DMS153 treated with DMSO at 0.1 percent for 48 hours (cell line): ENCODE data around the gene USP53.
"Not testable (repeated sequence)": the region's sequence is repeated elsewhere in the genome, so short reads cannot be mapped to it uniquely, and the experiment has no call there.

Source experiments
- DNase-seq: peaks from one replicate; lab custom pipeline; 2025; ENCODE audit not compliant: unreplicated experiment; lab: John Stamatoyannopoulos, UW

USP53 gene

DNA sequence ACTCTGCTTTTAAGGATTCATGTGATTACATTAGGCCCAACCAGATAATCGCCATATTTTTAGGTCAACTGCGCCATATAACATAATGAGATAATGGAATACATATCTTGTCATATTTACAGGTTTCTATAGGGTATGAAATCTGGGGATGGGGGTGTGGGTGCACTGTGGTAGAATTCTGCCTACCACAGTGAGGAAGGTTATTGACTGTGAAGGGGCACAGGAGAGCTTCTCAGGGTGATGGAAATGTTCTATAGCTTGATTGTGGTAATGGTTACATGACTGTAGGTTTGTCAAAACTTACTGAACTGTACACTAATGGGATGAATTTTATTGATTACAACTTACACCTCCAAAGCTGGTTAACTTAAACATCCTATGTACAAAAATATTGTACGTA, 15.9 kb downstream of the USP53 start:
- no peak for DNase-seq

DNA sequence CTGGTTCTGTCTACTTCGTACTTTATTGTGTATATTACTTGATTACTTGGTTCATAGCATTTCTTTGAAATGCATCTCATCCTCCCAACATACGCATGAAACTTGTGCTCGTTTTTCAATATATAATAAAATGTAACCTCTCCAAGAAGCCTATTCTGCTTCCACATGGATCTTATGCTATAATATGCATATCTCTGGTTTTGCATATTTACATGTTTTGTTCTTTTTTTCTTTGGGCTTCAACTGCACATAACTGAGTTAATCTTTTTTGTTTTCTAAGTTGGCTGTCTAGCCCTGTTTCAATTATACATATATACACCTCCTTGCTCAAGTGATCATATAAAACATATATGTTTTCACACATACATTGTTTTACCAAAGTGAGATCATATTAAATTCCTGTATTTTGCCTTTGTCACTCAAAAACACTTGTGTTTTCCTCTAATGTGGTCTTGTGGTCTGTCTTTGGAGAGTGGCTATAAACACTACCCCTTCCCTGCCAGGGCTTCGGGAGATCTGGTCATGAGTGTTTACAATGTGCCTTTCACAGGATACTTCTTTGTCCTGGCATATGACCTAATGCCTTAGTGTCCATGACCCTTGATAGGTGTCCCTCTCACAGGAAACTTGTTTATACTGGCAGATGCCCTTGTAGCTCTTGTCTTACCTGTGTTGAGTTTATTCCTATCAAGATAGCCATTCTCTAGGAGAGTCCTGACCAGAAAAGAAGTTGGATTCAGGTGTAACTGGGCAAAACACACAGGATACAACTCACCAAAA, 17.6 kb downstream of the USP53 start:
- DNase-seq, result no peak

DNA sequence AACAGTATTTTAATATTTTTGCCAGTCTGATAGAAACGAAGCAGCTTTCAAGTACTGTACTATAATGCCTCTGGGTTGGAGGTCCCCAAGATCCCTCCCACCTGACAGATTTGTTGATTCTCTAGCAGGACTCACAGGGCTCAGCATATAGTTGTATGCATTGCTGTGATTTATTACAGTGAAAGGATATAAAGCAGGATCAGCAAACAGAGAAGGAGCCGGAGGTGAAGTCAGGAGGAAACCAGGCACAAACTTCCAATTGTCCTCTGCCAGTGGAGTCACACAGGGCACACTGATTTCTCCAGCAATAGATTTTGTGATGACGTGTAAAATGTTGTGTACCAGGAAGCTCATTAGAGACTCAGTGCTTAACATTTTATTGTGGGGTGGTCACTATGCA, 19.0 kb downstream of the USP53 start:
- no peak for DNase-seq

DNA sequence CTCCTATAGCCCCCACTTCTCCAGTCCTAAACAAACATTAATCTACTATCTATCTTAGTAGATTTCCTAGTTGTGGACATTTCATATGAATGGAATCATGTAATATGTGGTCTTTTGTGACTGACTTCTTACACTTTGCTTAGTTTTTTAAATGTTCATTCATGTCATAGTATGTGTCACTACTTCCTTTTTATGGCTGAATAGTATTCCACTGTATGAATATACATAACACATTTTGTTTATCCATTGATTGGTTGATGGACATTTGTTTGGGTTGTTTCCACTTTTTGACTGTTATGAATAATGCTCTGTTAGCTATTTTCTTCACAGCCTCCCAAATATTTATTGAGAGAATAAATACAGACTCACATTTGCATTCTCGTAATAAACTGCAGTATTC, 19.8 kb downstream of the USP53 start:
- no peak for DNase-seq

DNA sequence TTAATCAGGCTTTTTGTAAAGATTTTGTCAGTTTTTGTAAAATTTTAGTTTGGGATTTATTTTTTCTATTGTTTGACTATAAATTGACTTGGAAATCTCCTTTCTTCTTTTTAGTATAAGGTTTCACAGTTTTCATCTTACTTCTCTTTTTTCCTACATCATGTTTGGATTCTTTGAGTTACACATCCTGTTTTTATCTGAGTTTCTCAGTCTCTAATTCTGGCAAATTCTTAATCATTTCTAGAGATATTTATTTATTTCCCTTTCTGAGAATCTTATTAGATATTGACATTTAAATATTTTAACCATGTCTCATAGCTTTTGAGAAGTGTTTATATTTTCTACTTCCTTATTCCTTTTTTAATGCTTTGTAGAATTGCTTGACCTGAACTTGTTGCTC, 20.7 kb downstream of the USP53 start:
- no peak for DNase-seq

DNA sequence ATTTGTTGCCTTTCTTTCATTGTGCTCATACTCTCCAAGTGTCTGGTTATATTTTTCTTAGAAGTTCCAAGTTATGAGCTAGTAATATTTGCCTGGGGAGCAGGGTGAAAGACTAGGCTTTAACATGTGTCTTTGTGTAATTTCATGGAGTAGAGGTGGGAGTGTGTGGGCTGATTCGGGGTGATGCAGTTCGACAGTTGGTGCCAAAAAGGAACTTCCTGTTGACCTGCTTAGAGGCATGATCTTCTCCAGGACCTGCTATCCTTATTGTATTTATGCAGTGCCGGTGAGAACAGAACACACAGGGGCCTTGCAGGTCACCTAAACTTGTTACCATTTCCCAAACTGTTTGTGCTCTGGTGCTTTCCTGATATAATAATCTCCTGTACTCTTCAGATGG, 21.2 kb downstream of the USP53 start:
- no peak for DNase-seq

DNA sequence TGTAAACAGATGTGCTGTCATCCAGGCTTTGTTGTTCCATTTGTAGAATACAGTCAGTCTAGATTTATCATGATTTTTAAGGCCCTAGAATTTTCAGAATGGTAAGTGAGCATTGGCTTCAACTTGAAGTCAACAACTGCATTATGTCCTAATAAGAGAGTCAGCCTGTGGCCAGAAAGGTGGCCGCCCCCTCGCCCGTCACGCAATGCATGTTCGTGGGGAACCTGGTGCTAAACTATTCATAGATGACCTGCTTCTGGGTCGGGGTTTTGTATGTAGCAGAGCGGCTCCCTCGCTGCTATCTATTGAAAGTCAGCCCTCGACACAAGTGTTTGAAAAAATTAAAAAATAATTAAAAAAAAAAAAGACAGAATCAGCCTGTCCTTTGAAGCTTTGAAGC, 24.7 kb downstream of the USP53 start:
- DNase-seq, result no peak

DNA sequence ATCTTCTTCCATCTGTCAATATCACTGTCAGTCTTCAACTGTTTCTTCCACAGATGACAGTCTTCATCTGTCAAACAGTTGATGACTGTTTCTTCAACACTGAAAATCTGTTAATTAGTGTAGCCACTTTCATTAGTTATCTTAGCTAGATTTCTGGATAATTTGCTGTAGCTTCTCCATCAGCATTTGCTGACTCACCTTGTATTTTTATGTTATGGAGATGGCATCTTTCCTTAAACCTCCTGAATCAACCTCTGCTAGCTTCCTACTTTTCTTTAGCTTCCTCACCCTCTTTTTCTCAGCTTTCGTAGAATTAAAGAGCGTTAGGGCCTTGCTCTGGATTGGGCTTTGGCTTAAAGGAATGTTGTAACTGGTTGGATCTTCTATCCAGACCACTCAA, 25.1 kb downstream of the USP53 start:
- DNase-seq, result no peak

DNA sequence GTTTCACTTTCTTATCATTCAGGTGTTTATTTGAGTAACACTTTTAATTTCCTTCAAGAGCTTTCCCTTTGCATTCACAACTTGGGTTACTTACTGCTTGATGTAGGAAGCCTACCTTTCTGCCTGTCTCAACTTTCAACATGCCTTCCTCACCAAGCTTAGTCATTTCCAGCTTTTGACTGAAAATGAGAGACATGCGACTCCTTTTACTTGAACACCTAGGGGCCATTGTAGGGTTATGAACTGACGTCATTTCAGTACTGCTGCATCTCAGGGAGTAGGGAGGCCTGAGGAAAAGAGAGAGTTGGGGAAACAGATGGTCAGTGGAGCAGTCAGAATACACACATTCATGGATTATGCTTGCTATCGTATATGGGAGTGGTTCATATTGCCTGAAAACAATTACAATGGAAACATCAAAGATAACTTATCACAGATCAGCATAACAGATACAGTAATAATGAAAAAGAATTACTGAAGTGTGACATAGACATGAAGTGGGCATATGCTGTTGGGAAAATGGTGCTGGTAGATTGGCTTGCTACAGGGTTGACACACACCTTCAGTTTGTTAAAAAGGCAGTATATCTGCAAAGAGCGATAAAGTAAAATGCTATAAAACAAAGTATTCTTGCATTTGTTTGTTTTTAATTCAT, 25.7 kb downstream of the USP53 start:
- DNase-seq, result no peak

DNA sequence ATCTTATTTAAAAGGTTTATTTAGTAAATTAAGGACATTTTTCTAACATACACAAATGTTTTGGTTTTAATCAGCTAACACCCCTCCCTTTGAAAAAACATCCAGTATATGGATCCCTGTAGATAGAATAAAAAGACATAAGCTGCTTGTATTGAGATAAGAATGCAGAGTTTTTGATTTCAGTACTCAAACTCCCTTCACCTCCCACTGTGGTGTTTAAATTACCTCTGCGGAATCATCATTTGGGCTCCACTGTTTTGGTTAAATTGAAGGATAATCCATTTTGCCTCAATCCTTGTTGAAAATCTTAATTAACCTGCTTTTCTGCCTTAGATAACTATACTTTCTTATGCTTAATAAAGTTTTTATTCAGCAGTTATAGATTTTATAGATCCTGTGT, 27.6 kb downstream of the USP53 start:
- no peak for DNase-seq

DNA sequence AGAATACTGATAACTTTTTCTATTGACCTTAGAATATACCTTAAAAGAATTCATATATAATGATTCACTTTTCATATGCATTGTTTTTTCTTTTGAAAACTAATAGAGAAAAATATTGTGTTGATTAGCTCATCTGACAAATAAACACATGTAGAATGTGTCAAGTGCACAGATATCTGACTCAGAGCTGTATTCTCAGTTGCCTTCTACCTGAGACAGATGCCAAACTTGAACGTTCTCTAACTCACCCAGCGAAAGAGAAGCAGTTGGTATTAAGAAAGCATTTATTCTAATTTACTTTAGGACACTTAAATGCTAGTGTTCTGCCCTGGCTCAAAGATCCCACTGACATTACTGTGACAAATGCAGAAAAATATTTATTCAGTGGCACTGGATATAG, 28.1 kb downstream of the USP53 start:
- DNase-seq, result no peak

DNA sequence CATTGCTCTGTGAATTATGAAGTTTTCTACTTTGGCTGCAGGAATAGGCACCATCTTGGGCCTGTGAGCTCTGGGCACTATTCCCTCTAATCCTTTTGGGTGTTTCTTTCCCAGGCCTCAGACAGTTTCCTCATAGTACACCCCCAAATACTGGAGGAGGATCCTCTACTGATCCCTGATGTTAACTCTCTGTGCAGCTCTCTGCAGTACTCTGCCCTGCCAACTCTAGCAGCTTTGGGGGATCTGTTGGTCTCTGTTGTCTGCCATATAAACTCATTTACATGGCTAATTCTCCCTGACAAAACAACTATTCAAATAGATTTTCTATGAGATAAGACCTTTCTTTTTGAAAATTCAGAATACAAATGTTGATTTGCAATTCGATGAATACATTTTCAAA, 29.9 kb downstream of the USP53 start:
- DNase-seq, result no peak

DNA sequence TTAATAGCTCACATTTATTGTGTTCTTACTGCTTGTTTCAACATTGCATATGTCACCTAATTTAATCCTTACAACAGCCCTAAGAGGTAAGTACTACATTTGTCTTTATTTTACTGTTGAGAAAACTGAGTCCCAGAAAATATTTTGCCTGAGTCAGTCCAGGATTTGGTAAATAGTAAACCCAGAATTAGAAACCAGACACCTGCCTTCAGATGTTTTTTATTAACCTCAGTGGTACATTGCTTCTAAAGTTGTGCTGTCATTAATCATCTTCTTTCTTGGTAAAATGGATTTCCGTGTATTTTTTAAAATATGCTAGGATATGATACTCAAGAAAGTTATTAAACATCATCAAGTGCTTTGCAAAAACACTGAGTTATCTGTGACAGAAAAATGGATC, 31.4 kb downstream of the USP53 start:
- DNase-seq, result no peak

DNA sequence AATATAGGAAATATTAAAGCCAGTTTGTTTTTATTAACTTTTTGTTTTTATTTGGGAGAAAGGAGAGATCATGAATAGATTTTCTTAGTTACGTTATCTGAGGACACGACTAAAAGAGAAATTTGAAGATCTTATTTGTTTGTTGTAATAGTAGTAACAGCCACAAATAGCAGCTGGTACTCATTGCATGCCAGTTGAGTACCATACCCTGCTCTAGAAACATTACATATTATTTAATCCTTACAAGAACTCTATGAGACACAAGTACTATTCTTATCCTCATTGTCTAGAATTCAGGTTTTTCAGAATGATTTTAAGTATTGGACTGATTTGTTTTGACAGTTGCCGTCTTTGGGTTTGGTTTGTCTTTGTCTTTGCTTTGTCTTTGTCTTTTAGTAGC, 31.8 kb downstream of the USP53 start:
- DNase-seq, result no peak

DNA sequence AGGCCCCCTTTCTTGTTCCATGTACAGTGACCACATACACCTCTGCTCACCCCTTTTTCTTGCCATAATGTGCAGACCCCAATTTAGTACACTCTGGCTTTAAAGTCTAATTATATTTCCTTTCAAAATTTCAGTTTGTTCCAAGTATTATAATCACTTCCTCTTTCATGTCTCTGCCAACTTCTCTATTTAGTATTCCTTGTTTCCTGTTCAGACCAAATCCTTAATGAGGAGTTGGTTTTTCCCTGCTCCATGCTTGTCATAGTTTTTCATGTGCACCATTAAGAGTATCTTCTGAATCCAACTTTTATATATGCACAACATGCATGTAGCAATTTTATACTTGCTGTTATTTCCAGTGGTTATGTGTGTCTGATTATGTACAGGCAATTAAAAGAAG, 32.3 kb downstream of the USP53 start:
- no peak for DNase-seq

DNA sequence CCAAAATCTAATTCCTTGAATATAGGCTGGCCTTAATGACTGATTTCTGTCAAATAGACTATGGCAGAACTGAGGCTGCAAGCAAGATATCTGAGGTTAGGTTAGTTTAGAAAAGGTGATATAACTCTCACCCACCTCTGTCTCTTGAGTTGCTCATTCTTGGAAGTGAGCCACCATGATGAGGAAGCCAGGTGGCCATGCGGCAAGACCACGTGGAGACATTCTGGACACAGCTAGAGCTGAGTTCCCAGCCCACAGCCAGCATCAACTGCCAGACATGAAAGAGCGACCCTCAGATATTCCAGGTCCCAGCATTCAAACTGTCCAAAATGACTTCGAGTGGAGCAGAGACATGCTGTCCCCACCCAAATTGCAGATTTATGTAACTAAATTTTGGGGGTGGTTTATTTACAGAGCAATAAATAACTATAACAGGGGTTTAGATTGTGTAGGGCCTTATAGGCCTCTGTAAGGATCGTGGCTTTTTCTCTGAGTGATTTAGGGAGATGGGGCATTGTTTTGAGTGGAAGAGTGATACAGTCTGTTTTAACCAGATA, 33.7 kb downstream of the USP53 start:
- DNase-seq, result no peak

DNA sequence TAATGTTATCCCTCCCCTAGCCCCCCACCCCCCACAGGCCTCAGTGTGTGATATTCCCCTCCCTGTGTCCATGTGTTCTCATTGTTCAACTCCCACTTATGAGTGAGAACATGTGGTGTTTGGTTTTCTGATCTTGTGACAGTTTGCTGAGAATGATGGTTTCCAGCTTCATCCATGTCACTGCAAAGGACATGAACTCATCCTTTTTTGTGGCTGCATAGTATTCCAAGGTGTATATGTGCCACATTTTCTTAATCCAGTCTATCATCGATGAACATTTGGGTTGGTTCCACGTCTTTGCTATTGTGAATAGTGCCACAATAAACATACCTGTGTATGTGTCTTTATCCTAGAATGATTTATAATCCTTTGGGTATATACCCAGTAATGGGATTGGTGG, 38.5 kb downstream of the USP53 start:
- DNase-seq, result not testable (repeated sequence)

DNA sequence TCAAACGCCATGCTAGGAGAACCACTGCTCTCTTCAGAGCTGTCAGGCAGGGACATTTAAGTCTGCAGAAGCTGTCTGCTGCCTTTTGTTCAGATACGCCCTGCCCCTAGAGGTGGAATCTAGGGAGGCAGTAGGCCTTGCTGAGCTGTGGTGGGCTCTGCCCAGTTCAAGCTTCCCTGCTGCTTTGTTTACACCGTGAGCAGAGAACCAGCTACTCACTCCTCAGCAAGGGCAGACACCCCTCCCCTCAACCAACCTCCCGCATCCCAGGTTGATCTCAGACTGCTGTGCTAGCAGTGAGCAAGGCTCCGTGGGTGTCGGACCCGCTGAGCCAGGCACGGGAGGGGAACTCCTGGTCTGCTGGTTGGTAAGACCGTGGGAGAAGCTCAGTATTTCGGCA, 42.7 kb downstream of the USP53 start:
- DNase-seq, result not testable (repeated sequence)

DNA sequence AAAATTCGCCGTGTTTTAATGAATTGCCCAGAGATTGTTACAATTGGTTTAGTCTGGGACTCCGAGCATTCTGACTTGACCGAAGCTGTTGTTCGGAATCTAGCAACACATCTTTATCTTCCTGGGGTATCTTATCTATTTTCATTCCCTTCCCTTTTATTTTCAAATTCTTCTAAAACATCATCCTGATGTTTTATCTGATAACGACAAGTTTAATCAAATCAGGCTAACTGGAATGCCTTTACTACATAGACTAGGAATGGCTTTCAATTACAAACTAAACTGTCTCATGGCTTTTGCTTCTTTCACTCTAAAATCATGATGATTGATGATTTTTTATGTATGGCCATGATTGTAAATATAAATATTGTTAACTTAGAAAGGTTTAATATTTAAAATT, 48.0 kb downstream of the USP53 start:
- DNase-seq, result no peak

DNA sequence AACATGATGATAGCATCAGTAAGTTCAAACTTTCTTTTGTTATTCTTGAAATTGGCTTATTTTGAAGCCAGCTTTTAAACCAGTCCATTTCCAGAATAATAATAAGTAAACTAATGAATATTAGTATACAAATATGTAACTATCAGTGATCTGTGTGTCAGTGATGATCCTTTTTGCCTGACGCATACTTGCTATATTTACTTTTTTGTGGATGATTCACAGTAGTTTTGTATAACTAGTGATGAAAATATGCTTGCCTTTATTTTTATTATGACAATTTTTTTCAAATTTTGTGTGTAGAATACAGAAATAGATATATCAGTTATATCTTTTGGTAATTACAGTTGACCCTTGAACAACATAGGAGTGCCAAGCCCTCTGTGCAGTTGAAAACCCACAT, 49.5 kb downstream of the USP53 start:
- DNase-seq, result no peak

DNA sequence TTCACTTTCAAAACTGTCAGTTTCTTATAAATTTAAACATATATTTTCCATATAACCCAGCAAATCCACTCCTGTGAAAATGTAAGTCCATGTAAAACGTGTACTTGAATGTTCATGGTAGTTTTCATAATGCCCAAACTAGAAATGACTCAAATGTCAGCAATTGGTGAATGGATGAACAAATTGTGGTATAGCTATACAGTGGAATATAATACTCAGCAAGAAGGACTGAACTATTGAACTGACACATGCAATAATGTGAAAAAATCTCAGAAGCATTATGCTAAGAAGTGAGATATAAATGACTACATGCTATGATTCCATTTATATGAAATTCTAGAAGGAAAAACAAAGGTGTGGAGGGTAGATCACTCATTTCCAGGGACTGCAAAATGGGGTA, 52.2 kb downstream of the USP53 start:
- no peak for DNase-seq

DNA sequence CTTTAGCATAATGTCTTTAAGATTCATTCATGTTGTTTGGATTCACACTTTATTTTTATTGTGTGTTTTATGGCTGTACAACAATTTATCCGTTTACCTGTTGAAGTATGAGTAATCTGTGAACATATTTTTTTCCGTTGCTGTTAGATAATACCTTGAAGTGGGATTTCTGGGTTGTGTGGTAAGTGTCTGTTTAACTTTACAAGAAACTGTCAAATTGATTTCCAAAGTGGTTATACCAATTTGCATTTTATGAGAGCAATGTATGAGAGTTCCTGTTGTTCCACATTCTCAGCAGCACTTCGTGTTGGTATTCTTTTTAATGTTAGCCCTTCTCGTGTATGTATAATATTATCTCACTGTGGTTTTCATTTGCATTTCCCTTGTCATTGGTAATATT, 53.6 kb downstream of the USP53 start:
- DNase-seq, result no peak

DNA sequence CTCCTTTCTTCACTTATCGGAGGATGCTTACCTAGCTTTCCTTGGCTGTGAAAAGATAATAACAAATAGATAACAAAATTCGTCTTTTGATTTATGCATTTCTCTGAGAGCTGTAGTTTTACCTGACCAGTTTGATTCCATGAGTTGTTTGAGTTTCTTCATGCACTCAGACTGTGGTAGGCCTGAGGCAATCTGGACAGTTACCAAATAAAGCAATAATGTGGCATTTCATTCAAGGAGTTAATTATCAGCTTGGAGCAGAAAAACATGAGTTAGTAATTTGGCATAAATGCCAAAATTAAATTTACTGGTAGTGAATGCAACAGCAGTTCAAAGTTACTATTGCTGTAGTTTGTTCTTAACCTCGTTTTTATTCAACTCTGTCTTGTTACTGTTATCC, 56.0 kb downstream of the USP53 start:
- no peak for DNase-seq
